Activated CD4-positive, alpha-beta T cell treated with anti-CD3 and anti-CD28 coated beads for 48 hours (primary cell): ENCODE results near the gene AIG1.

Experiments used
- DNase-seq: peaks from one replicate; pipeline ENCODE4 v3.0.0-alpha.2; 2020

AIG1 gene

DNA sequence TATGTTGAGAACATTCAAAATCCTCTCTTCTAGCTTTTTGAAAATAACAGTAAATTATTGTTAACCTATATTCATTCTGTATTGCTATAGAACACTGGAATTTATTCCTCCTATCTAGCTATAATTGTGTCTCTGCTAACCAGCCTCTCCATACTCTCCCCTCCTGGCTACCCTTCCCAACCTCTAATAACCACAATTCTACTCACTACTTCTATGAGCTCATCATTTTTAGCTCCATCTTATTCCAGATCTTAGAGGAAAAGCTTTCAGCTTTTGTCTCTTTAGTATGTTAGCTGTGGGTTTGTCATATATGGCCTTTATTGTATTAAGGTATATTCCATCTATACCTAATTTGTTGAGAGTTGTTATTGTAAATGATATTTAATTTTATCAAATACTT, 108.8 kb downstream of the AIG1 start:
- DNase-seq: no peak

DNA sequence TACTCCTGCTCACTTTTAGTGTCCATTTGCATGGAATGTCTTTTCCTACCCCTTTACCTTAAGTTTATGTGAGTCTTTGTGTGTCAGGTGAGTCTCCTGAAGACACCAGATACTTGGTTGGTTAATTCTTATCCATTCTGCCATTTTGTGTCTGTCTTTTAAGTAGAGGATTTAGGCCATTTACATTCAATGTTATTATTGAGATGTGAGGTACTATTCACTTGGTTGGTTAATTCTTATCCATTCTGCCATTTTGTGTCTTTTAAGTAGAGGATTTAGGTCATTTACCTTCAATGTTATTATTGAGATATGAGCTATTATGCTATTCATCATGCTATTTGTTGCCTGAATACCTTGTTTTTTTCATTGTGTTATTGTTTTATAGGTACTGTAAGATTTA, 113.8 kb downstream of the AIG1 start:
- no peak for DNase-seq

DNA sequence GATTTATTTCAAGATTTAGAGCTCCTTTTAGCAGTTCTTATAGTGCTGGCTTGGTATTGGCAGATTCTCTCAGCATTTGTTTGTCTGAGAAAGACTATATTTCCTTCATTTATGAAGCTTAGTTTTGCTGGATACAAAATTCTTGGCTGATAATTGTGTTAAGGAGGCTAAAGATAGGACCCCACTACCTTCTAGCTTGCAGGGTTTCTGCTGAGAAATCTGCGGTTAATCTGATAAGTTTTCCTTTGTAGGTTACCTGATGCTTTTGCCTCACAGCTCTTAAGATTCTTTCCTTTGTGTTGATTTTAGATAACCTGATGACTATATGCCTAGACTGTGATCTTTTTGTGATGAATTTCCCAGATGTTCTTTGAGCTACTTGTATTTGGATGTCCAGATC, 114.3 kb downstream of the AIG1 start:
- no peak for DNase-seq

DNA sequence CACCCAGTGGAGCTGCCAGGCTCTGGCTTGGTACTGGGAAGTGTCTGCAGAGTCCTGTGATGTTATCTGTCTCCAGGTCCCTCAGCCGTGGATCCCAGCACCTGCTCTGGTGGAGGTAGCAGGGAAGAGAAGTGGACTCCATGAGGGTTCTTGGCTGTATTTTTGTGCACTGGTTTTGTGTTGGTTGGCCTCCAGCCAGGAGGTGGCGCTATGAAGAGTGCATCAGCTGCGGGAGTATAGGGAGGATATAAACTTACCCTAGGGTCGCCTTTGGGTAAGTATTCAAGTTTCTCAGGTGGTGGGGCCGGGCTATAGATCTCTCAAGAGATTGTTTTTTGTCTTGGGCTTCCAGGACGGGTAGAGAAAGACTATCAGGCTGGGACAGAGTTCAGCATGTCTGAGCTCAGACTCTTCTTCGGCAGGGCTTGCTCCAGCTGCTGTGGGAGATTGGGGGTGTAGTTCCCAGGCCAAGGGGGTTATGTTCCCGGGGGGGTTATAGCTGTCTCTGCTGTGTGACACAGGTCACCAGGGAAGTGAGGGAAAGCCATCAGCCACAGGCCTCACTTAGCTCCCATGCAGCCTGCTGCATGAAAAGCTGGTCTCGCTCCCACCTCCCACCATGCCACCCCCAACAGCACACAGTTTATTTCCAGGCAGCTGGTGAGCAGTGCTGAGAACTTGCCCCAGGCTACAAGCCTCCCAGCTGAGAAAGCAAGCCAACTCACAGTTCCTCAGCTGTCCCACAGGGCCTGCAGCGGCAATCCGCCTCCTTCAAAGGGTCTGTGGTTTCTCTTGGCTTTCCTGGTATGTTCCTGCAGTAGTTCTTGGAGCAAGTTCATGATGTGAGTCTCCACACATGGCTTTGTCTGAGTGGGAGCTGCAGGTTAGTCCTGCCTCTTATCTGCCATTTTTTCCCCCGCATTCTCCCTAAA, 115.7 kb downstream of the AIG1 start:
- peak; percentile 7 for DNase-seq

- no peak for DNase-seq
These were observed 117.0 kb downstream of the AIG1 start for GRCh38 chr6:143177706-143178105.

DNA sequence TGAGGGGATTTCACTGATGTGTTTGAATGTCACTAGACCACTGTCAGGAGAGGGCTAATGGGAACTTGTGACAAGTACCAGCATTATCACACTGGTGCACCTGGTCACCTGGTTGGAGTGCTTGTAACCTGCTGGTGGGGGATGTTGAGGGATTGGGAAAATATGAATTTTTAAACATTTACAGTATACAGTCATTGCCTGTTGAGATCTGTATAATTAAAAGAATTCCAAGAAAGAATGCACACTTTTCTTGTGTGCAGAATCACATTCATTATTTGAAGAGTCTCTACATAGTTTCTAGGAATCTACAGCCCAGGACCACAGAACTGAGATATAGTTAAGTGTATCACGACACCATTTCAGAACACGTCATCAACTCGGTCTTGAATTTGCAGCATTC, 118.4 kb downstream of the AIG1 start:
- DNase-seq: no peak

GRCh38 chr6:143179901-143180612, 119.4 kb downstream of the AIG1 start:
- DNase-seq: no peak

DNA sequence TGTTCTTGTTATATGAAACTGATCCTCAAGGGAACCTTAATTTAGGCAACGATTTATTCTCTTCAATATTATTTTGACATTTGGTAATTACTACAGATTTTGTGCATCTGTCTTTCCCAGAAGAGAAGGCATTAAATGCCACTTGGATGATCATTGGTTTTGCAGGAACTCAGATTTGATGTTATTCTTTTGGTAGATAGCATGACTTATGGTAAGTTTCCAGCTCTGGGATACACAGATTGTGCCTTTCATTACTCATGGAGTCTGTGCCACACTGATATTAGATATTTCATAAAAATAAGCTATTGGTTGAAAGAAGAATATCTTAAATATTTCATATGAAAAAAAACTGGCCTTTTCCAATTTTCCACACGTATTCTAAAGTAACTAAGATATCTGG, 120.1 kb downstream of the AIG1 start:
- DNase-seq: no peak

- no peak for DNase-seq
These were observed 123.0 kb downstream of the AIG1 start for GRCh38 chr6:143183666-143184065.

DNA sequence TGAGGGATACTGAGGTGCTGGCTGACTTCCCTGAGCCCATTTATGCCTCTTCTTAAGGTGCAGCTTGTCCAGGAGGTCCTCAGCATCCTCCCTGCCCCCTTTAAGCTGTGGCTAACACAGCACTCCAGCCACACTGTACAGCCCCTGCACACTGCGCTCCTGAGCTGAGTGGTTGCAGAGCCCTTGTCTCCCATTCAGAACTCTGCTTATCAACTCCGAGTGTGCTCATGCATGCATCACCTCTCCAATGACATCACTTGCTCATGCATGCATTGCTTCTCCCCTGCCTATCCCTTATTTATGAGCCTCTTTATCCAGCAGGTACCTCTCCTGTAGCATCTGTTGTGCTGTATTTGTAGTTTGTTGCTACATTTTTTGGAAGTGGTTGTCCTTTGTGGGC, 124.6 kb downstream of the AIG1 start:
- no peak for DNase-seq

DNA sequence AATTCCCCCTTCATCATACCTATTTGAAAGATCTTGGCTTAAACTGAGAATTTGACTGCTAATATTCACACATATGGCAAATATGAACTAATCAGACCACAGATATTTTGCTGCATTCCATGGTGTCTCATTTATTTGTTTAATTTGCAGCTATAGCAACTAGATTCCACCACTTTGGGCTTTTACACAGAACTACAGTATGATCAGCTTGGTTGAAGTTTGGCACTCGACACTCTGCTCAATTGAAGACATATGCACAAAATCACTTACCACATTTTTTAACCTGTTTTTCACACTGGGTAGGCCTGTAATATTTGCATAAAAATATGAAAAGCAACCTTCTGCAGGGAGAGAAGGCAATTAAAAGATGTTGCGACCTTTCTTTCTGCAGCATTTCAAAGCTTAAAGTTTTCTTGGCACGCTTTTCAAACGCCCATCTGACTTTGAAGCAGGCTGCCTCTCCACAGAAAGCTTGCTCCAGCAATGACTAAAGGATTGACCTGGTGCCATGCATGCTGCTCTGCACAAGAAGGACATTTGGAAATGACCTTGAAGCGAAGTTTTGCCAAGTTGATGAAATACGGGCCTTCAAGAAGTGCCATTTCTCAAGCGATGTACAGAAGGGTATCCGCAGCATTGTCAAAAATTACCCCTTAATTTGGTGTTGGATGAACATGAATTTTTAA, 126.7 kb downstream of the AIG1 start:
- no peak for DNase-seq

DNA sequence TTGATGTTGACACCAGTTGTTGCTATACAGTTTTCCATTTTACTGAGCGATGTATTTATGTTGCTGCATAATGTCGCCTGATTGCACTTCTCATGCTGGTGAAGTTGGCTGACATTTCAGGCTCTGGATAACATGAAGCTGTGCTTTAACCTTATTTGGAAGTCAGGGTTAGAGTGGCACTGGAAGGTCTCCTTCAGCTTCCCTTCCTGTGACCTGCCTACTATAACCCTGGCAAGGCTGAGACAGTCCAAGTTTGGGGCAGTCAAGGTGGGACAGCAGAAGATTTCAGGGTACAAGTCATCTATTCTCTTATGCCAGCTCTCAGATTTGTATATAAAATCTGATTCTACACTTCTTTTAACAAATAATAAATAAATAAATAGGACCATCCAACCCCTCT, 127.6 kb downstream of the AIG1 start:
- no peak for DNase-seq

GRCh38 chr6:143191361-143191760, 130.7 kb downstream of the AIG1 start:
- DNase-seq: no peak

DNA sequence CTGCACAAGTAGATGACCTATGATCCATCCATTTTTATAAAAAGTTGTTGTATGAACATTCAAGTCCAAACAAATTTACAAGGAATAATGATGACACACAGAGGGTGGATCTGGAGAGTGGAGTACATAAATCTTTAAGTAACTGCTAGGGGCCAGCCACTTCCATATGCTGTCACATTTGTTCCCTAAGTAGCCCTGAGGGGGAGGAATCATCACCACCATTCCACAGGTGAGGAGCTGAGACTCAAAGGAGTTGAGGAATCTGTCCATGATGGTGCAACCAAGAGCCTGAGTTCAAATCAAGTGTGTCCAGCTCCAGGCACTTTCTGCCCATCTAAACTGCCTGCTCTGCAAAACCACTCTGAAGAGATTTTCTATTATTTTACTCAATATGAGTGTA, 132.1 kb downstream of the AIG1 start:
- DNase-seq: no peak

DNA sequence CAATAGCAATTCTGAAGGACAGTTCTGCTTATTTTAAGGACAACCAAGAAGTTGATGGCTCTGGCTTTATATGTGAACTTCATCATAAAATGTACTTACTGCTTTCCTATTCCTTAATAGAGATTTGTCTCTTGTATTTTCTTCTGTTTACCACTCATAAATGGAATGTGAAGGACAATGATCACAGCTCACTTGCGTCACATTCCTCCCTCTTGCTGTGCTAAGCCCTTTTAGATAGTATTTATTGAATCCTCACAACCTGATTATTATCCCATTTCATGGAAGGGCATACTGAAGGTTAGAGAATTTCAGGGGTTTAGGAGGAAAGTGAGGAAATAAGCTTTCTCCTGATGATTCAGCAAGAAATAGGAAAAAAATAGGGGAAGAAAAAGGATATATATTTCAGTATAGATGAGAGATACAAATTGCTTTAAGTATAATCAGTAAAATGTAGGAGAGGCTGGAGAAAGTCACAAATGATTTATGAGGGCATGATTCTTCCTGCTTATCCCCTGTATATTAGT, 132.9 kb downstream of the AIG1 start:
- no peak for DNase-seq

GRCh38 chr6:143194095-143194589, 133.5 kb downstream of the AIG1 start:
- no peak for DNase-seq

- no peak for DNase-seq
These were observed 134.7 kb downstream of the AIG1 start for GRCh38 chr6:143195349-143195845.

DNA sequence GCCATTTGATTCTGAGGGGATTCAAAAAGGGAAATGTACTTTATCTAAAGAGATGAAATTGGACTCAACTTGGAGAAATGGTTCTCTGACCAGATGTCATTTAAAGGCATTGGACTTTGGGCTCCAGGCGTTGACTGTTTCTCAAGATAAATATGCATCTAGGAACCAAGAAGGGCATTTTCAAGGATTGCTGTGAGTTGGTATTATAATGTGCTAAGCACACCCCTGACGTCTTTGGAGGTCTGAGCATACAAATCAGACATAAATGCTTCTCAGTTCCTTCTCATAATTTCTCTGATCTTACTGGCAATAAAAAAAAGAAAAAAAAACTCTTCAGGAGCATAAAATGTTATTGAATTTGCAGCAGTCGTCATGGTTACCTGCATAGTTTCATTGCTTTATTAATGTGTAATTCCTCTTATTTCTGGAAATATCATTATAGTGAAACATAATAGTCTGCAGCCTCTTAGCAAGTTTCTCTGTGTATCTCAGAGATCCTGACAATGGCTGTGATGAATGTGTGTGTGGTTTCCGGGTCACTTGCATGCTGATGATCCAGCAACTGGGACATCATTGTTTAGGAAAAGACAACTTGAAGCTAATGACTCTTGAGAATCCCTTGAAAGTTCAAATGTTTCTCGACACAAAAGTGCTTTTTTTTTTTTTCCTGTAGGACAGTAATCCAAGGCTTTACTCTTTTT, 136.0 kb downstream of the AIG1 start:
- DNase-seq: no peak

DNA sequence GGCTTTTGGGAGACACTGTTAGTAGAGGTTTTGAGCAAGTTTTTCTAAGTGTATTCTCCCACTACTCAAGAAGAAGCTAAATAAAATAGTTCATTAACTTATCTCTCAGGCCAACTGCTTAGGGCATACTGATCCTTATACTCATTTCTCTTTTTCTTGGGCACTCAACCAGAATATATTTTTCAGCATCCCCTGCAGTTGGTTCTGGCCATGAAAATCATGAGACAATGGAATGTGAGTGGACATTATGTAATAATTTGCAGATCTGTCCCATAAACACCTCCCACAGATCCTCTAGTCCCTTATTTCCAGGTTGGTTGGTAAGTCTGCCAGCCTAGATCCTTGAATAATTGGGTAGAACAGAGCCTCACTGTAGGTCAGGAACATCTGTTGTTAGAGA, 136.7 kb downstream of the AIG1 start:
- DNase-seq: no peak

DNA sequence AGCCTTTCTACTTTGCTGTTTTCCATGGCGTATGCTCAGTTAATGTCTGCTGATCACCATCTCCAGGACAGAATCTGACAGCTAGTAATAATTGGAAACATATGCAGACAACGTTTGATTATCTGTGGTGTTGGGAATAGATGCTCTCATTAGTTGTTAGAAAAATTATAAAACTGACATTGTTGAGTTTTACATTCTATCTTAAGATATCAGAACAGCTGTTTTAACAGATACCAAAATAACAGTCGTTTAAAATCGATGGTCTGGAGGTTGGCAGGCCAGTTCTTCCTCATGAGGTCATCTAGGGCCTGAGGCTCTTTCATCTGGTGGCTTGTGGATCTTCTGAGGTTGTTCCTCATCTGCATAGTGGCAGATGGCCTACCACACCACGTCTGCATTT, 137.6 kb downstream of the AIG1 start:
- DNase-seq: no peak

DNA sequence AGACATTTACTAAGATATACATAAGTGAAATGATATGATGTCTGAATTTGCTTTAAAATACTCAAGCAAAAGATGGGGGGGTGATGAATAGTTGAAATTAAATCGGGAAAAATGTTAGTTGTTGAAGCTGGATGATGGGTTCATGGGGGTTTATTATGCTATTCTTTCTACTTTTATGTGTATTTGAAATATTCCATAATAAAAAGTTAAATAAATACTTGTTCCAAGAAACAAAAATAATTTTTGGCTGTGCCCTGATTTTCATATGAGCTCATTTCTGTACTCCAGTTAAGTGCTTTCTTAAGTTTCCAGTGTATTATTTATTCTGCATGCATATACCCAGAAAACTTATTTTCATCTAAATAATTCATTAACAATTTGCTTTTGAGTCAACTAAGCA, 138.6 kb downstream of the AIG1 start:
- DNase-seq: no peak

DNA sequence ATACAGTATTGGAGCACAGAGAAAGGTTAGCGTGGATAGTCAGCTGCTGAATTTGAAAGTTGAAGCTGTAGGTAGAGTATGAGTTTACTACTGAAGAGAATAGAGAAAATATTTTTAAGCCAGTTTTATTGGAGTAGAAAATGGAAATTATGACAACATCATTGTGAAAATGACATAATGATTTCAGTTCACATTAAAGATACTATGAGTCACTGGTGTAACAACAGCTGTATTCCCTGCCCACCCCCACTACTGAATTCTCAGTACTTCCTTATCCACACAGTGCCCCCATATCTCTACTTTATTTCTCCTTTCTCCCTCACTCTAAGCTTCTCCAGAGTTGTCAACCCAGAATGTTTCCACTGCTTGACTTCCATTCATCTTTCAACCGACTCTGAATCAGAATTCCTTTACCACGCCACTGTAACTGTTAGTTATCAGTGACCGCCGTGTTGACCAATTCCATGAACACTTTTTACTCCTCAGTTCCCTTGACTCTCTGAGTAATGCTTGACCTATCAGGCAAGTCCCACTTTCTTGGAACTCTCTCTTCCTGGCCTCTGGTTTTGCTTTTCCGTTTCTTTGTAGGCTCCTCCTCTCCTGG, 139.6 kb downstream of the AIG1 start:
- DNase-seq: no peak
